HepG2 (cell line): ENCODE measurements around the gene CRISPLD2. TPM values are rescaled to one million over a fixed set of nuclear protein-coding genes. Genes with fewer than 3 reads are reported as not detected.

Experiments used
- AHDC1 ChIP-seq: sonication (generic); formaldehyde crosslinking; IDR thresholded peaks from 2 replicates; pipeline ENCODE4 v1.5.1; 2020; ENCODE audit warnings: mild to moderate bottlenecking, missing genetic modification reagents, borderline replicate concordance
- DRAP1 ChIP-seq: IDR thresholded peaks from 2 replicates; pipeline ENCODE4 v1.6.1; 2016; ENCODE audit warnings: missing genetic modification reagents, missing compliant biosample characterization
- FOXK1 ChIP-seq: sonication (generic); formaldehyde crosslinking; IDR thresholded peaks from 2 replicates; pipeline ENCODE4 v1.4.0; 2020; ENCODE audit warnings: low read depth, missing genetic modification reagents, borderline replicate concordance
- HOXD1 ChIP-seq: sonication (generic); formaldehyde crosslinking; IDR thresholded peaks from 2 replicates; pipeline ENCODE4 v1.5.0; 2020; ENCODE audit warnings: missing genetic modification reagents
- KLF15 ChIP-seq: sonication (generic); formaldehyde crosslinking; IDR thresholded peaks from 2 replicates; pipeline ENCODE4 v1.8.1; 2023; ENCODE audit warnings: borderline replicate concordance, mild to moderate bottlenecking, inconsistent platforms, missing genetic modification reagents, mixed read lengths
- NCOR1 ChIP-seq: fragments of 200-600 bp; sonication (generic); IDR thresholded peaks from 2 replicates; pipeline ENCODE4 v1.7.0; 2017; ENCODE audit warnings: antibody characterized with exemption, low read length, borderline replicate concordance
- SMARCC2 ChIP-seq: fragments of 450-650 bp; IDR thresholded peaks from 2 replicates; pipeline ENCODE4 v1.6.1; 2017; ENCODE audit warnings: antibody characterized with exemption, mild to moderate bottlenecking
- SRSF4 ChIP-seq: fragments of 200-400 bp; formaldehyde crosslinking; IDR thresholded peaks from one replicate; pipeline ENCODE4 v1.6.1; 2018; ENCODE audit warnings: mild to moderate bottlenecking, low read depth, low read length, moderate library complexity; ENCODE audit not compliant: poor library complexity, severe bottlenecking
- ZNF709 ChIP-seq: sonication (generic); formaldehyde crosslinking; IDR thresholded peaks from 2 replicates; pipeline ENCODE4 v1.5.0; 2020; ENCODE audit warnings: mild to moderate bottlenecking, missing genetic modification reagents
- polyA plus RNA-seq, 8 experiments: library from polyadenylated mRNA; depleted of rRNA in 3 of 8; stranded (reverse) in 7 of 8; unstranded in 1 of 8; fragments of >200 nt; fragmentation: Illumina TruSeq in 4 of 8; extraction: Trizol in 4 of 8; gene quantifications; 2 replicates each; pipeline versions ENCODE4 v1.2.1 to v1.2.3, GENCODE V29; 2011 to 2016; ENCODE audit warnings: low read depth in 4 of 8, missing spikeins in 1 of 8, mixed read lengths in 1 of 8; ENCODE audit not compliant: insufficient read depth in 1 of 8
- total RNA-seq, 5 experiments: library from RNA; depleted of rRNA; stranded (reverse); fragments of >200 nt; fragmentation: Illumina TruSeq; extraction: Trizol; gene quantifications; 2 replicates each; pipeline ENCODE4 v1.2.3, GENCODE V29; 2016; ENCODE audit warnings: low read depth in 1 of 5

The CRISPLD2 gene
- total and polyA plus RNA-seq, 2 of the 13 experiments (the other 11 are each of a cell fraction or from before 2014, with no cell fraction given) = 0.04 to 0.31 TPM

DNA sequence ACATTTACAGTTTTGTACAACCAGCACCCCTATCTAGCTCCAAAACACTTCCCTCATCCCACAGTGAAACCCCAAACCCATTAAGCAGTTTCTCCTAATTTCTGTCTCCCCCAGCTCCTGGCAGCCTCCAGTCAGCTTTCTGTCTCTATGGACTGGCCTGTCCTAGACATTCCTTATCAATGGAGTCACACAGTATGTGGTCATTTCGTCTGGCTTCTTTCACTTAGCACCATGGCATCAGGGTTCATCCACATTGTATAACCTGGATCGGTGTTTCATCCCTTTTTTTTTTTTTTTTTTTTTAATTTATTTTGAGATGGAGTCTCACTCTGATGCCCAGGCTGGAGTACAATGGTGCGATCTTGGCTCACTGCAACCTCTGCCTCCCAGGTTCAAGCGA is 123.0 kb downstream of the CRISPLD2 start (continued):
- TF ChIP-seq AHDC1 (CRISPR knock-in tag) = no peak
- TF ChIP-seq ZNF709 (CRISPR knock-in tag) = no peak
- no peak for TF ChIP-seq FOXK1 (CRISPR knock-in tag)
- TF ChIP-seq SRSF4 = no peak
- TF ChIP-seq NCOR1 = no peak
- no peak for TF ChIP-seq KLF15 (CRISPR knock-in tag)
- TF ChIP-seq HOXD1 (CRISPR knock-in tag) = no peak
- TF ChIP-seq SMARCC2 = no peak
- TF ChIP-seq DRAP1 (CRISPR knock-in tag) = no peak
